Neural crest cell (in vitro differentiated cells): Measurements from ENCODE around the gene FBXW5. TPM values are rescaled to one million over a fixed set of nuclear protein-coding genes. Genes with fewer than 3 reads are reported as not detected.

Source experiments
- DNase-seq: peaks from one replicate; pipeline ENCODE4 v3.0.0; 2021; ENCODE audit warnings: low read depth, mixed read lengths, low spot score
- H3K27ac Mint-ChIP-seq: one replicate; pipeline ENCODE4 v1.8.0; 2021; ENCODE audit warnings: mild to moderate bottlenecking, mixed read lengths; ENCODE audit not compliant: unreplicated experiment
- H3K27me3 Mint-ChIP-seq: 2 replicates; pipeline ENCODE4 v1.8.0; 2021; ENCODE audit warnings: low read depth, mild to moderate bottlenecking, mixed read lengths
- H3K36me3 Mint-ChIP-seq: 2 replicates; pipeline ENCODE4 v1.8.0; 2021; ENCODE audit warnings: low read depth, mild to moderate bottlenecking, mixed read lengths
- H3K4me1 Mint-ChIP-seq: 2 replicates; pipeline ENCODE4 v1.8.0; 2021; ENCODE audit warnings: mixed read lengths
- H3K4me3 Mint-ChIP-seq: one replicate; pipeline ENCODE4 v1.8.0; 2021; ENCODE audit warnings: mild to moderate bottlenecking, mixed read lengths
- H3K9me3 Mint-ChIP-seq: 2 replicates; pipeline ENCODE4 v1.8.0; 2021; ENCODE audit warnings: mixed read lengths
- total RNA-seq: library from RNA; stranded (reverse); gene quantifications from 2 replicates; pipeline ENCODE4 v1.2.1, GENCODE V29; 2021
- TF ChIP-seq, protein P1 (sequence below): fragments of 200-600 bp; sonication (generic); conservative IDR thresholded peaks from 2 replicates; pipeline ENCODE4 v1.5.0; 2021; ENCODE audit warnings: antibody characterized with exemption, mild to moderate bottlenecking

FBXW5 gene
- total RNA-seq, 1 donor from 2014 or later: 81.2 TPM

DNA sequence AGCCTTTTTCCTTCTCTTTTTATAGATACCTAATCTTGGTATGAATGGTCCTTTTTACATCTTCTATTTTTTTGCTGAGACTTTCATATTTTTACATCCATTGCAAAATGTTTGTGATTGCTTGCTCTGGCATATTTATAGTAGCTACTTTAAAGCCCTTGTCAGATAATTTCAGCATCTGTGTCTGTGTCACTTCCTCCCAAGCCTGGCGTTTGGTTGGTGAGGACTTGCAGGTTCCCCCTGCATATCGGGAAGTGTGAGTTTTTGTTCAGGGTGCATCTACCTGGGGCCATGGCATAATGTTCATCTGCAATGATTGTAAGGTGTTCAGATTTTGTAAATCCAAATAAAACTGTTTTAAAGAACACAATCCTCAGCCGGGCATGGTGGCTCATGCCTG, 8.9 kb downstream of the FBXW5 start:
- peaks cover 2% of the 10 kb centered on the region for H3K9me3 Mint-ChIP-seq
- no peak overlapping the region for H3K4me3 Mint-ChIP-seq
- H3K4me1 Mint-ChIP-seq: peaks cover 3% of the 10 kb centered on the region
- no peaks in the 10 kb centered on the region for H3K27me3 Mint-ChIP-seq
- H3K27ac Mint-ChIP-seq: no peak overlapping the region
- TF ChIP-seq, protein P1, sequence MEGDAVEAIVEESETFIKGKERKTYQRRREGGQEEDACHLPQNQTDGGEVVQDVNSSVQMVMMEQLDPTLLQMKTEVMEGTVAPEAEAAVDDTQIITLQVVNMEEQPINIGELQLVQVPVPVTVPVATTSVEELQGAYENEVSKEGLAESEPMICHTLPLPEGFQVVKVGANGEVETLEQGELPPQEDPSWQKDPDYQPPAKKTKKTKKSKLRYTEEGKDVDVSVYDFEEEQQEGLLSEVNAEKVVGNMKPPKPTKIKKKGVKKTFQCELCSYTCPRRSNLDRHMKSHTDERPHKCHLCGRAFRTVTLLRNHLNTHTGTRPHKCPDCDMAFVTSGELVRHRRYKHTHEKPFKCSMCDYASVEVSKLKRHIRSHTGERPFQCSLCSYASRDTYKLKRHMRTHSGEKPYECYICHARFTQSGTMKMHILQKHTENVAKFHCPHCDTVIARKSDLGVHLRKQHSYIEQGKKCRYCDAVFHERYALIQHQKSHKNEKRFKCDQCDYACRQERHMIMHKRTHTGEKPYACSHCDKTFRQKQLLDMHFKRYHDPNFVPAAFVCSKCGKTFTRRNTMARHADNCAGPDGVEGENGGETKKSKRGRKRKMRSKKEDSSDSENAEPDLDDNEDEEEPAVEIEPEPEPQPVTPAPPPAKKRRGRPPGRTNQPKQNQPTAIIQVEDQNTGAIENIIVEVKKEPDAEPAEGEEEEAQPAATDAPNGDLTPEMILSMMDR: no peak
- no peak for DNase-seq
- peaks cover 35% of the 10 kb centered on the region for H3K36me3 Mint-ChIP-seq

DNA sequence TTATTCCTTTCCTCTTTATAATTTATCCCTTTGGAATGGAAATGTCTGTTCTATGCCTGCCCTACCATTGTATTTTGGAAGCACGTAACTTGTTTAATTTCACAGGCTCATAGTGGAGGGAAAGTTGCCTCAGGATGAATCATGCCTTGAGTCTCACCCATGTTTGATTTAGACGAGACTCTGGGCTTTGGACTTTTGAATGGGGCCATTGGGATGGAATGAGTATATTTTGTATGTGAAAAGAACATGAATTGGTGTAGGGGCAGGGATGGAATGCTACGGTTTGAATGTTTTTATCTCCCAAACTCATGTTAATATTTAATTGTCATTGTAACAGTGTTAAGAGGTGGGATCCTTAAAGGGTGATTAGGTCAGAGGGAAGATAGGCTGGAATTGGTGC, 10.3 kb downstream of the FBXW5 start:
- H3K36me3 Mint-ChIP-seq: peaks cover 31% of the 10 kb centered on the region
- peaks cover 2% of the 10 kb centered on the region for H3K9me3 Mint-ChIP-seq
- H3K27me3 Mint-ChIP-seq: no peaks in the 10 kb centered on the region
- H3K27ac Mint-ChIP-seq: no peak overlapping the region
- no peak for DNase-seq
- peak overlapping the region; percentile 42 for H3K4me3 Mint-ChIP-seq
- TF ChIP-seq, protein P1: no peak
- H3K4me1 Mint-ChIP-seq: peaks cover 3% of the 10 kb centered on the region

DNA sequence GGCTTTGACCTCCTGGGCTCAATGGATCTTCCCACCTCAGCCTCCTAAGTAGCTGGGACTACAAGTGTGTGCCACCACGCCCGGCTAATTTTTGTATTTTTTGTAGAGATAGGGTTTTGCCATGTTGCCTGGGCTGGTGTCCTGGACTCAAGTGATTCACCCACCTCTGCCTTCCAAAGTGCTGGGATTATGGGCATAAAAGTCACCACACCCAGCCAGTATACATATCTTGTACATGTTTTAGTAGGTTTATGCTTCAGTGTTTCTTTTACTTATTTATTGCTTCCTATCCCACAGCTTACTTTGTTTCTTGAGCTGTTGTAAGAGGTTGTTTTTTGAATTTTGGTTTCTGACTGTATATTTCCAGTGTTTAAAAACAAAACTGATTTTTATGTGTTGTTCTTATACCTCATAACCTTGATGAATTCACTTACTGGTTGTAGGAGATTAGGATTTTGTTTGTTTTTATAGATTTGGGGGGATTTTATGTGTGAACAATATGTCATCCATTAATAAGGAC, 12.9 kb downstream of the FBXW5 start:
- H3K4me1 Mint-ChIP-seq: peaks cover 7% of the 10 kb centered on the region
- no peaks in the 10 kb centered on the region for H3K27me3 Mint-ChIP-seq
- TF ChIP-seq, protein P1: no peak
- H3K4me3 Mint-ChIP-seq: no peak overlapping the region
- DNase-seq: no peak
- peaks cover 2% of the 10 kb centered on the region for H3K9me3 Mint-ChIP-seq
- peaks cover 25% of the 10 kb centered on the region for H3K36me3 Mint-ChIP-seq
- no peak overlapping the region for H3K27ac Mint-ChIP-seq

DNA sequence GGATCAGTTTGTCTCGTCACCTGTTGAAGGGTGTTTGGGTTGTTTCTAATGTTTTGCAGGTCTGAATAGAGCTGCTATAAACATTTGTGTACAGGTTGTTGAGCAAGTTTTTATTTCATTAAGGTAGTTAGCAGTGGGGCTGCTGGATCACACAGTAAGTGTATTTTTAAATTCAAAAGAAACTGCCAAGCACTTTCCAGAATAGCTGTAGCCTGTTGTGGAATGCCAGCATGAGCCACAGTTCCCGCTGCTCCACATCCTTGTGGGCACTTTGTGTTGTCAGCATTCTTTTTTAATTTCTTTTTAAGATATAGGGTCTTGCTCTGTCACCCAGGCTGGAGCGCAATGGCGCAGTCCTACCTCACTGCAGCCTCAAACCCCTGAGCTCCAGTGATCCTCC, 14.5 kb downstream of the FBXW5 start:
- Mint-ChIP-seq H3K9me3 (peaks cover 2% of the 10 kb centered on the region), H3K4me1 (peaks cover 7% of the 10 kb centered on the region), H3K36me3 (peaks cover 23% of the 10 kb centered on the region), H3K4me3 (no peak overlapping the region), H3K27me3 (no peaks in the 10 kb centered on the region), H3K27ac (no peak overlapping the region)
- TF ChIP-seq, protein P1: no peak
- DNase-seq: no peak

DNA sequence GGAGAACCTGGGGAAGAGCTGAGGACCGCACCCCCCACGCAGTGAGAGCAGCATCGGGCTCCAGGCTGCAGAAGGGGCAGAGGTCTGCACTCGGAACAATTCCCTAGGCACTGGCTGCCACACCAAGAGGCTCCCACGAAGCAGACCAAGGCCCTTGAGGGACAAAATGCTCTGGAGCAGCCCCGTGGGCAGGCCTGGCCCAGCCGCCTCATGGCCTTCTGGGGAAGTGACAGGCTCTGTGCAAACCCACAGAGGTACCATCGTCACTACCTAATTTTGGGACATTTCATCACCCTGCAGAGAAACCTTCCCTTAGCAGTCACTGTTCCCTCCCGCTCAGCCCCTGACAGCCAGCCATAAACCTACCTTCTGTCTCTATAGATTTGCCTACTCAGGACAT, 15.9 kb downstream of the FBXW5 start:
- no peaks in the 10 kb centered on the region for H3K27me3 Mint-ChIP-seq
- H3K4me1 Mint-ChIP-seq: peaks cover 7% of the 10 kb centered on the region
- TF ChIP-seq, protein P1: no peak
- H3K27ac Mint-ChIP-seq: no peak overlapping the region
- H3K36me3 Mint-ChIP-seq: peaks cover 17% of the 10 kb centered on the region
- DNase-seq: no peak
- H3K9me3 Mint-ChIP-seq: peaks cover 2% of the 10 kb centered on the region
- no peak overlapping the region for H3K4me3 Mint-ChIP-seq
